Inflammatory macrophage treated with lipopolysaccharide for 4 hours (primary cell): ENCODE data around the gene NALF2.
A peak's percentile ranks its signal among the peaks of the same experiment; 100 is the strongest.

Experiments used
- DNase-seq: peaks from one replicate; pipeline ENCODE4 v3.0.0-alpha.2; 2020

NALF2 gene

DNA sequence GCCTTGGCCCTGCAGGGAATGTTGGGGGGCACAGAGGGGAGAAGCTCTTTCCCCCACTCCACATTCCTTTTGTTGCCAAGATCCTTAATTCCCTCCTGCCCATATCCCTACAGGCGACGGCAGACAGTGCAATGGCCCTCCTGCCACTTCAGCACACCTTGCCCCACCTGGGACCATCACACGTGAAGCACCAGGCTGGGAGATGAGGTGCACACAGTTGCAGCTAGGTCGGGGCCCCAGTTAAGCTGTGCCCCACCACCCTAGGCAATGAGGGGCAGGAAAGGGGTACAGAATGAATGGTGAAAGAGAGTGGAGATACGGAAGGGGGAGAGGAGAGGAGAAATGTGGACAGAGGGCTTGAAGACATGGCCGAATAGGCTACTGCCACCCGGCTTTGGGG, 26.2 kb downstream of the NALF2 start:
- DNase-seq: no peak

DNA sequence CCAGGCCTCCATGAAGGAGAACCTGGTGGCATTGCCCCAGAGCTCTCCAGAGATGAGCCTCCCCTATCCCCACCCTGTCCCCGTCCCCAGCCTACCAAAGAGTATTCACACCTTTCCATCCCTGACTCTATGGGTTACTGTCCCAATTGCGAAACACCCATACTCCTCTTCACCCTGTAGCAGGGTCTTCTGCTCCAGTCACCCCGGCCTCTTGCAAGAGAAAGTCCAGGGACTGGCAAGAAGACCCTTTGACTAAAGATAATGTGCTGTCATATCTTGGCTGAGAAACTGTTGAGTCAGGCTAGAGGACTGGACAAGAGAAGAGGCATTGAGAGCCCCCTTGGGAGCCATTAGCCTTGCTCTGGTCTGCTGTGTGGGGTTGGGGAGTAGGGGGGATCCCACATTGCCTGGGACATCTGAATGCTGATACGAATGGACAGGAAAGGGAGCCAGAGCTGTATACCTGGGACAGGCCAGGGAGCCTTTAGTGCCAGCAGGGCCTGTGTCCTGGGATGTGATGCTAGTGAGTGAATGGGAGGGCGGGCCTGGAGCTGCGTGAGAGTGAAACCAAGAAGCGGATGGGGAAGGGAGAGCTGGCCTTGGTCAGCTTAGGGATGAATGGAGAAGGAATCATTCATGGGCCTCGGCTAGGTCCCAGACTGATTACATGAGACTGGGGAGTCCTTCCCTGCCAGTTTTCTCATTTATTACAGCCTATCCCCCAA, 27.1 kb downstream of the NALF2 start:
- no peak for DNase-seq

DNA sequence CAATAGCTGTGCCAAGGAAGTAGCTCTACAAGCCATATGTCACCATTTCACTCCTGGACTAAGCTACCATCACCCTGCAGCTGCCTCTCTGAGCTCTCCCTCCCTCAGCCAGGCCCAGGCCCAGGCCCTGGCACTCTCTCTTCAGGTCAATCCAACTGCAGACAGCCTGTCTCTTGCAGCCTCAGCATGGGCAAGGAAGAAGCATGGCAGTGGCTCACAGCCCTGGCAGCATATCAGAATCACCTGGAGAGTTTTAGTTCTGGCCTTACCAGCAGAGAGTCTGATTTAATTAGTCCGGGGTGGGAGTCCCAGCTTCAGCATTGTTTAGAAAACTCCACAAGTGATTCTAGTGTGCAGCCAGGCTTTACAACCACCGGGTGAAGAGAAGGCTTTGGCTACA, 31.5 kb downstream of the NALF2 start:
- no peak for DNase-seq

DNA sequence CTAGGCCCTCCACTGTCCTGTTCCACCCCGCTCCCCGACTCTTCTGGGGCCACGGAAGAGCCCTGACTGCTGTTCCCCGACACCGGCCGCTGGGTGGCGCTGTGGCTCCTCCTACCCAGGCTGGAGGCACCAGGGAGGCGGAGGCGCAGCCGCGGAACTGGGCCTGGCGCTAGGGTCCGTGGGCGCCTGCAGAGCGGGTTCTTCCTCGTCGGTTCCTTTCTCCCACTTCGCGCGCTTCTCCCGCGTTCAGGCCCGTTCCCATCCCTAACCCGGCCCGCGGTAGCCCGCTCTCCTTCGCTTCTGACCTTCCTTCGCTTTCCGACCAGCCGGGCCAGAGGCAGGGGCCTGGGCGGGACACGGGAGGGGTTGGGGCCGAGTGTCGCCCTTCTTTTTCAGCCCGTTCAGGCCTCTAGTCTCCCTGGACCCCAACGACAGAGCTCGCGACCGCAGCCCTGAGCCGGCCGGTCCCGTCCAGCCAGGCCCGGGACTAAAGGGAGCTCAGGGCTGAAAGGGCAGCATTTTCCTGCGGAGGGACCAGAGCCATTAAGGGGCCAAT, 34.3 kb downstream of the NALF2 start:
- DNase-seq: peak; percentile 54

DNA sequence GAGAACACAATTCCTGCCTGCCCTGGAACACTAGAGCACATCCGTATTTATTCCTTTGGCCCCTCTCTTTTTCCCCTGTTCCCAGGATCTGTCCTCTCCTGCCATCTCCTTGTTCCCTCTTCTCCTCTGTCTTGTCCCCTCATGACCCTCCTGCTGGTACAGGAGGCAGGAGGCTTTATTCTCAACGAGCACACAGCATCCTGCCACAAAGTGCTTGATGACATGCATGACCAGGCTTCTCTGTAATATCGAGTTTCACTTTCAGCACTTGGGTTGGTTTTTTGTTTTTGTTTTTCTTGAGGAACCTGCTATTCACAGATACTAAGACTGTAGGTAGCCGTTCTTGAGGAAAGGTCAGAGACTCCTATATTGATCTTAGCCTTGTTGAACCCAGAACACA, 35.3 kb downstream of the NALF2 start:
- no peak for DNase-seq

DNA sequence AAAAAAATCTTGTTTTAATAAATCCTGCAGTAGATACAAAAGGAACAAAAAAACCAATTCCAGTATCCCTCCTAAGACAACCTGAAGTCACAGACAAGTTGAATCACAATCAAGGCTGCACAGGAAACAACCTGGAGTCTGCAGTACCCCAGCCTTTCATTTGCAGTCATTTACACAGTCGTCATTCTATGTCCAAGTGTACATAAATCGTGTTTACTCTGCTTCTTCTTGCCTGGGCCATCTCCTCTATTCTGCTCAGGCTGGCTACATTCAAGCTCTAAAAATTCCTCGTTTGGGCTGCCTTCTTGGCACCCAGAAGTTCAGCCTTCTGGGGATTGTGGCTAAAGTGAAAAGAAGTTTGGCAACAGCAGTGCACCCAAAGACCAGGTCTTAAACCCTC, 37.8 kb downstream of the NALF2 start:
- no peak for DNase-seq

DNA sequence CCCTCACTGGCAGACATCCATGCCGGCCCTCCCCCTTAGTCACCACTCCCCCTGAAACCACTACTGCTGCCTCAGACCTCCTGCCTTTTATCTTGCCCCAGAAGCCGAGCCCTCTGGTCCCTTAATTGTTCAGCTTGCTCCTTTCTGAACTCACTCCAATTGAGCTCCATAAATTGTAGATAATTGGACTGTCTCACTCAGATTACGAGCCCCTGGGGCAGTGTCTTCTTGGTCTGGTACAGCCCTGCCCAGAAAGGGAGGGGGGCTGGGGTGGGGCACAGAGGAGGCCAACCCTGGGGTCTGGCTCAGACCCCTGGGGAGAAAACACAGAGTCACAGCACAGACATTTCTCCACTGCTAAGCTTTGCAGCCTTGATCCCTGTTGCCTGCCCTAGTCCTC, 39.4 kb downstream of the NALF2 start:
- no peak for DNase-seq

DNA sequence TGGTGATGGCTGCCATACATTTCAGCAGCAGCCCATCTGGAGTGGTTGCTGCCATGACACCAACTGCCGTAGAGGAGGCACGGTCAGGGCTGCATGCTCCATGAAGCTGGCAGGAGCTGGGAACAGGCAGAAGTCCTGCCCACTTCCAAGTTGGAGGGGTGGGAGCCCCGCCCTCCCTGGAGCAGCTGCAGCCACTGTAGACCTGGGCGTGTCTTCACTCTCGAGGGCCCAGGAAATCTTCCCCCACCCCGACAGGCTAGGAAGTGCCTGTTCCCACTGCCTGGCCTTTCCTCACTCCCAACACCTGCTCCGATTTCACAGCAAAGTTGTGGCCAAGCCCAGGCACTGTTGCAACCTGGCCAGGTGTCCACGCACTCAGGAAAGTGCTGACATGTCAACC, 42.3 kb downstream of the NALF2 start:
- DNase-seq: no peak

DNA sequence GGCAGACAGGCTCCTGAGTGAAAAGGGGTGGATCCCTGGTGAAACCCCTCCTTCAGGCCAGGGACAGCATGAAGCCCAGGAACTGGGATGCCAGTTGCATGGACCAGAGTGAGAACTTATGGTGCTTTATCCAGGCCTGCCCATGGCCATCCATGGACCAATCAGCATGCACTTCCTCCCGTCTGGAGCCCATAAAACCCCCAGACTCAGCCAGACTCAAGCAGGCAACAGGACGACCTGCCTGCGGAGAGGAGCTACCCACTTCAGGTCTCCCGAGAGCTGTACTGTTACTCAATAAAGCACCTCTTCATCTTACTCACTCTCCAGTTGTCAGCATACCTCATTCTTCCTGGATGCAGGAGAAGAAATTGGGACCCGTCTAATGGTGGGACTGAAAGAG, 42.9 kb downstream of the NALF2 start:
- DNase-seq: no peak

DNA sequence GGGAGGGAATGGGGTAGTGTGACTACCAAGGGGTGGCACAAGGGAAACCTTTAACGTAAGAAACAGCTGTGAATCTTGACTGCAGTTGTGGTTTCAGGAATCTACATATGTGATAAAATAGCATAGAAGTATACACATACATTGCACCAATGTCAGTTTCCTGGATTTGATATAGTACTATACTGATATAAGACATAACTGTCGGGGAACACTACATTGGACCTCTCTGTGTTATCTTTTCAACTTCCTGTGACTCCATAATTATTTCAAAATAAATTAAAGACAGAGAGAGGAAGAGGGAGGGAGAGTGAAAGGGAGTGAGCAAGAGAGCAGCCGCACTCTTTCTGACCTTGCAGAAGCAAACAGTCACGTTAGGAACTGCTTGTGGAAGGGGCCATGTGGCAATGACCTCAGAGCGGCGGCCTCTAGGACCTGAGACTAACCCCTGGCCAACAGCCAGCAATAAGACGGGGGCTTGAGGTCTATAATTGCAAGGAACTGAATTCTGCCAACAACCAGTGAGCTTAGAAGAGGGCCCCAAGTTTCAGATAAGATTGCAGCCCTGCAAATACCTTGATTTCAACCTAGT, 47.4 kb downstream of the NALF2 start:
- no peak for DNase-seq

DNA sequence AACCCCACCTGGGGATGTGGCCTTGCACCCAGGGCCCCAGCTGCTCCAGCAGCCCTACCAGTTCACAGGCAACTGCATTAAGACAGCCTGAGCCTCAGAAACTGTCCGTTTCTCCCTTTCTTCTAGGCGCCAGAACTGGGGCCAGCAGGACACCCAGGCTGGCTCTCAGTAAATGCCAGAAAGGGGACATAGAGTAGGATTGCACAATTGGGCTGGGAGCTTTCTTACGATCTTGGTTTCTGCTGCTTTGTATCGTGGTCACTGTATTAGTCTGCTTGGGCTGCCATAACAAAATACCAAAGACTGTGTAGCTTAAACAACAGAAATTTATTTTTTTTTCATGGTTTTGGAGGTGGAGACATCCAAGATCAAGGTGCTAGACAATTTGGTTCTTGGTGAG, 48.4 kb downstream of the NALF2 start:
- DNase-seq: no peak
